NB4 (cell line): ENCODE data around the gene HPN.
A peak's percentile ranks its signal among the peaks of the same experiment; 100 is the strongest.
"Not testable (repeated sequence)": the region's sequence is repeated elsewhere in the genome, so short reads cannot be mapped to it uniquely, and the experiment has no call there.

Source experiments
- DNase-seq: peaks from one replicate; pipeline ENCODE4 v3.0.0; 2010; ENCODE audit warnings: low read depth
- H3K4me3 ChIP-seq: one replicate; pipeline ENCODE4 v1.5.1; 2011; ENCODE audit warnings: mild to moderate bottlenecking, low read depth, low read length, moderate library complexity
- CTCF ChIP-seq: IDR thresholded peaks from one replicate; pipeline ENCODE4 v1.5.1; 2012; ENCODE audit warnings: low read depth, low read length
- MAX ChIP-seq: IDR thresholded peaks from 2 replicates; pipeline ENCODE4 v1.6.1; 2011; ENCODE audit warnings: low read depth, low read length
- MYC ChIP-seq: IDR thresholded peaks from 2 replicates; pipeline ENCODE4 v1.6.1; 2011; ENCODE audit warnings: low read depth, low read length
- POLR2A ChIP-seq: IDR thresholded peaks from 2 replicates; pipeline ENCODE4 v1.6.1; 2011; ENCODE audit warnings: mild to moderate bottlenecking; ENCODE audit not compliant: insufficient read length; ENCODE audit errors: extremely low read depth

Gene HPN

GRCh38 chr19:35041548-35042055 lies at the start of gene HPN:
Gene HPN (plus strand): TSS chr19:35041721. CDS start chr19:35042507, 786 bp downstream.
- no peak for TF ChIP-seq POLR2A
- TF ChIP-seq MAX = no peak
- DNase-seq = no peak

GRCh38 chr19:34992582-34992981 lies 48.9 kb upstream of the HPN start:
- DNase-seq, H3K4me3 ChIP-seq: not testable (repeated sequence)

More at GRCh38 chr19:35041548-35042055, at the start of gene HPN:
- no peak within 1 kb of the TSS for H3K4me3 ChIP-seq

GRCh38 chr19:34994286-34994642 lies 47.3 kb upstream of the HPN start:
- no peak for DNase-seq
- H3K4me3 ChIP-seq = no peak overlapping the region
- TF ChIP-seq POLR2A = no peak
- TF ChIP-seq CTCF = no peak
- no peak for TF ChIP-seq MYC
- no peak for TF ChIP-seq MAX

GRCh38 chr19:34994643-34995541 lies 46.6 kb upstream of the HPN start:
- TF ChIP-seq CTCF (no peak), POLR2A (no peak), MAX (no peak), MYC (no peak)
- no peak overlapping the region for H3K4me3 ChIP-seq
- no peak for DNase-seq

GRCh38 chr19:34995551-34995950 lies 46.0 kb upstream of the HPN start:
- no peak overlapping the region for H3K4me3 ChIP-seq
- DNase-seq = no peak
- no peak for TF ChIP-seq CTCF
- TF ChIP-seq MAX = no peak
- TF ChIP-seq MYC = no peak
- TF ChIP-seq POLR2A = no peak

GRCh38 chr19:34997071-34997617 lies 44.4 kb upstream of the HPN start:
- no peak overlapping the region for H3K4me3 ChIP-seq
- TF ChIP-seq CTCF (no peak), POLR2A (no peak)
- peak; percentile 23 for DNase-seq

GRCh38 chr19:34998224-34998623 lies 43.3 kb upstream of the HPN start:
- DNase-seq, H3K4me3 ChIP-seq: not testable (repeated sequence)
